ENCODE results near the gene SLC24A4. TPM values are rescaled to one million over a fixed set of nuclear protein-coding genes. Genes with fewer than 3 reads are reported as not detected.

SLC24A4 gene
- total RNA-seq, 4 donors from 2014 or later = 0.08 to 0.37 (median 0.22) TPM

DNA sequence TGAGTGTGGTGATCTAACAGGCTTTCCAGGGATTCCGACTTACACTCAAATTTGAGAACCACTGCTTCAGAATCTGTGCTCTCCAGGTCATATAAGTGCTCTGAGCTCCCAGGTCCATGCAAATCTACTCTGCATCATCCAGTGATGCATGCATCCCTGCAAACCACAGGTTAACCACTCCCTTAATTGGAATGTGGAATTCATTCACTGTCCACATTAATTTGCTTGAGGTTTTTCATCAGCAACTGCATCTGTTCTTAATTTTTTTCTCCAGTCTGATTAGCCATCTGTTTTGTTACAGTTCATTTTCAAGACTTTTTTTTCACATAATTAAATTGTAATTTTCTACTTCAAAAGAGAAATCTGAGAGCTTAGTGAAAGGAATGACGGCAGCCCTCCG lies 147.2 kb downstream of the SLC24A4 start:
- 42 to 51% methylated on average over 3 of the region's 3 CpGs for WGBS, 2 donors
- DNase-seq (ENCODE audit: low spot score in 2 of 2) = no peak
- no peak overlapping the region for H3K4me3 ChIP-seq (ENCODE audit: low read depth, poor library complexity, severe bottlenecking)
- intact Hi-C loops (cut with DNase I; ENCODE audit: low total_unique reads) = no loop called here
- TF ChIP-seq, protein P1, sequence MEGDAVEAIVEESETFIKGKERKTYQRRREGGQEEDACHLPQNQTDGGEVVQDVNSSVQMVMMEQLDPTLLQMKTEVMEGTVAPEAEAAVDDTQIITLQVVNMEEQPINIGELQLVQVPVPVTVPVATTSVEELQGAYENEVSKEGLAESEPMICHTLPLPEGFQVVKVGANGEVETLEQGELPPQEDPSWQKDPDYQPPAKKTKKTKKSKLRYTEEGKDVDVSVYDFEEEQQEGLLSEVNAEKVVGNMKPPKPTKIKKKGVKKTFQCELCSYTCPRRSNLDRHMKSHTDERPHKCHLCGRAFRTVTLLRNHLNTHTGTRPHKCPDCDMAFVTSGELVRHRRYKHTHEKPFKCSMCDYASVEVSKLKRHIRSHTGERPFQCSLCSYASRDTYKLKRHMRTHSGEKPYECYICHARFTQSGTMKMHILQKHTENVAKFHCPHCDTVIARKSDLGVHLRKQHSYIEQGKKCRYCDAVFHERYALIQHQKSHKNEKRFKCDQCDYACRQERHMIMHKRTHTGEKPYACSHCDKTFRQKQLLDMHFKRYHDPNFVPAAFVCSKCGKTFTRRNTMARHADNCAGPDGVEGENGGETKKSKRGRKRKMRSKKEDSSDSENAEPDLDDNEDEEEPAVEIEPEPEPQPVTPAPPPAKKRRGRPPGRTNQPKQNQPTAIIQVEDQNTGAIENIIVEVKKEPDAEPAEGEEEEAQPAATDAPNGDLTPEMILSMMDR (IDR thresholded peaks at IDR 0.05) = no peak
- no peak for TF ChIP-seq POLR2A (IDR thresholded peaks at IDR 0.05)

GRCh38 chr14:92470811-92471210 lies 147.8 kb downstream of the SLC24A4 start:
- DNase-seq (ENCODE audit: low spot score in 2 of 2) = no peak
- no peak overlapping the region for H3K4me3 ChIP-seq (ENCODE audit: low read depth, poor library complexity, severe bottlenecking)
- WGBS, 2 donors = 78 to 84% methylated on average over 1 of the region's 1 CpG
- TF ChIP-seq POLR2A (IDR thresholded peaks at IDR 0.05) = no peak
- TF ChIP-seq, protein P1 (IDR thresholded peaks at IDR 0.05) = no peak
- intact Hi-C loops (cut with DNase I; ENCODE audit: low total_unique reads) = no loop called here

DNA sequence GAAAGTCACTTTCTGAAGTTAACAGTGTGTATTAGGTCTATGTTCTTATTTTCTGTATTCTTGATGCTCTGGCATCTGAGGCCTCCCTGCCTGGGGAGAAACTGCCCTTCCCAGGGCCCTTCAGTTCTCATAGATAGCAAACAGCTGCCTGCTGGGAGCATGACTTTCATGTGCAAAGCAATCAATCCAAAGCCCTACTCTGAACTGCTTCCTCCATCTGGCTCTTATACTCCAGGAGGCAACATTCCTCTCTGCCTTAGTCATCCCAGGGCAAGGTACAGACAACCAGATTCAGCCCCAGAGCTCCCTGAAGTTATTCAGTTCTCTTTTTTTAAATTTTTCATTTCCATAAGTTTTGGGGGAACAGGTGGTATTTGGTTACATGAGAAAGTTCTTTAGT lies 149.0 kb downstream of the SLC24A4 start:
- intact Hi-C loops (cut with DNase I; ENCODE audit: low total_unique reads) = no loop called here
- no peak overlapping the region for H3K4me3 ChIP-seq (ENCODE audit: low read depth, poor library complexity, severe bottlenecking)
- no peak for DNase-seq (ENCODE audit: low spot score in 2 of 2)
- TF ChIP-seq, protein P1 (IDR thresholded peaks at IDR 0.05) = no peak
- TF ChIP-seq POLR2A (IDR thresholded peaks at IDR 0.05) = no peak

GRCh38 chr14:92472860-92473259 lies 149.9 kb downstream of the SLC24A4 start:
- TF ChIP-seq, protein P1 (IDR thresholded peaks at IDR 0.05) = no peak
- TF ChIP-seq POLR2A (IDR thresholded peaks at IDR 0.05) = no peak
- DNase-seq (ENCODE audit: low spot score in 2 of 2) = peak in 1 of 2 donors; percentile 54

DNA sequence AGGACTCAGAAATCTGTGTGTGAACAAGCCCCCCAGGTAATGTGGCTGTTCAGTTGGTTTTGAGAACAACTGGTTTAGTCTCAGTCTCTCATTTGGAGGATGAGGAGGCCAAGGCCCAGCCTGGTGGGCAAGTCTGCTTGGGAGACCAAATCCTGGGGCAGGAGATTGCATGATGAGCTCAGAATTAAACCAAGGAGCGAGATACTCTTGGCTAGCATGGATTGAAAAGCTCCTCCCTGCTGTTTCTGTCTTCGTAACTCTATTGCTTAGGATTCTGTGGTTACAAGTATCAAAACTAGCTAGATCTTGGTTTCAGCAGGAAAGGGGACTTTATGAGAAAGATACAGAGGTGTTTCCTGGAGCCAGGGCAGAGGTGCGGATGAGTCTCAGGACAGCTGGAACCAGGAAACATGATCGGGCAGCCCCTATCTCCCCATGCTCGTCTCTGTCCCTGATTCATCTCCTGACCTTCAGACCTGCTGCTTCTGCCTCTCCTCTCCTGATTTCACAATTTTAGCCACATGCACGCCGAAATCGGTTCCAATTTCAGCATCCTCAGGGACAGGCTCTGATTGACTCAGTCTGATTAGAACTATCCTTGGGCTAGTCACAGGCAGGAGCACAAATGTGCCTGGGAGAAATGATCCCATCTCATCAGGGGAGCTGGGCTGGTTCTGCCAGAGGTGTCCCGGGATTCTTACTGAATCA lies 150.4 kb downstream of the SLC24A4 start:
- intact Hi-C loops (cut with DNase I; ENCODE audit: low total_unique reads) = no loop called here
- 46 to 58% methylated on average over 9 of the region's 9 CpGs for WGBS, 2 donors
- no peak for TF ChIP-seq POLR2A (IDR thresholded peaks at IDR 0.05)
- TF ChIP-seq, protein P1 (IDR thresholded peaks at IDR 0.05) = no peak
- no peak overlapping the region for H3K4me3 ChIP-seq (ENCODE audit: low read depth, poor library complexity, severe bottlenecking)
- DNase-seq (ENCODE audit: low spot score in 2 of 2) = peak; percentile 81 to 93

More at GRCh38 chr14:92472860-92473259, 149.9 kb downstream of the SLC24A4 start:
- H3K4me3 ChIP-seq (ENCODE audit: low read depth, poor library complexity, severe bottlenecking) = no peak overlapping the region
- 62 to 70% methylated on average over 1 of the region's 1 CpG for WGBS, 2 donors
- intact Hi-C loops (cut with DNase I; ENCODE audit: low total_unique reads) = no loop called here
